Fibroblast of pulmonary artery (primary cell): Measurements from ENCODE around the gene RGL1.

Experiments used
- DNase-seq: peaks from one replicate; pipeline ENCODE4 v3.0.0-alpha.2; 2010; ENCODE audit warnings: low read depth
- H3K4me3 ChIP-seq: replicated peaks from 2 replicates; pipeline ENCODE4 v1.5.1; 2011; ENCODE audit warnings: low read depth, mild to moderate bottlenecking, control low read depth, low read length, moderate library complexity
- TF ChIP-seq, protein P1 (sequence below): IDR thresholded peaks from 2 replicates; pipeline ENCODE4 v1.5.1; 2011; ENCODE audit warnings: mild to moderate bottlenecking, control low read depth, low read length, inconsistent platforms; ENCODE audit errors: missing control alignments

RGL1 gene

DNA sequence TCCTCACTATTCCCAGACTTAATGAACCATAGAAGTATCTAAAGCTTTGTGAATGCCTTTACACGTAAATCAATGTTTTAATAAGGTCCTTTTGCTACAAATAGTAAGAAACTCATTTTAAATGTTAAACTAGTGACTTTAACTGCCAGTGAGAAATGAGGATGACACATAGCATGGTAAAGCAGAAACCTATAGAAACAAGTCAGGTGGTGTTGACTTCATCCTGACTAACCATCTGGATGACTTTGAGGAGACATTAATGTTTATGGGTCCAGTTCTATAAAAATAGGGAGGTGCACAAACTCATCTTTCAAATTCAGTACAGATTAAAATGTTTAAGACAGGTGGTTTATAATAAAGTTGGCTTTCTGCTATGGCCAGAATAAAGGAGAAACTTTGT is 147.2 kb downstream of the RGL1 start:
- TF ChIP-seq, protein P1, sequence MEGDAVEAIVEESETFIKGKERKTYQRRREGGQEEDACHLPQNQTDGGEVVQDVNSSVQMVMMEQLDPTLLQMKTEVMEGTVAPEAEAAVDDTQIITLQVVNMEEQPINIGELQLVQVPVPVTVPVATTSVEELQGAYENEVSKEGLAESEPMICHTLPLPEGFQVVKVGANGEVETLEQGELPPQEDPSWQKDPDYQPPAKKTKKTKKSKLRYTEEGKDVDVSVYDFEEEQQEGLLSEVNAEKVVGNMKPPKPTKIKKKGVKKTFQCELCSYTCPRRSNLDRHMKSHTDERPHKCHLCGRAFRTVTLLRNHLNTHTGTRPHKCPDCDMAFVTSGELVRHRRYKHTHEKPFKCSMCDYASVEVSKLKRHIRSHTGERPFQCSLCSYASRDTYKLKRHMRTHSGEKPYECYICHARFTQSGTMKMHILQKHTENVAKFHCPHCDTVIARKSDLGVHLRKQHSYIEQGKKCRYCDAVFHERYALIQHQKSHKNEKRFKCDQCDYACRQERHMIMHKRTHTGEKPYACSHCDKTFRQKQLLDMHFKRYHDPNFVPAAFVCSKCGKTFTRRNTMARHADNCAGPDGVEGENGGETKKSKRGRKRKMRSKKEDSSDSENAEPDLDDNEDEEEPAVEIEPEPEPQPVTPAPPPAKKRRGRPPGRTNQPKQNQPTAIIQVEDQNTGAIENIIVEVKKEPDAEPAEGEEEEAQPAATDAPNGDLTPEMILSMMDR = no peak
- no peak overlapping the region for H3K4me3 ChIP-seq
- no peak for DNase-seq

DNA sequence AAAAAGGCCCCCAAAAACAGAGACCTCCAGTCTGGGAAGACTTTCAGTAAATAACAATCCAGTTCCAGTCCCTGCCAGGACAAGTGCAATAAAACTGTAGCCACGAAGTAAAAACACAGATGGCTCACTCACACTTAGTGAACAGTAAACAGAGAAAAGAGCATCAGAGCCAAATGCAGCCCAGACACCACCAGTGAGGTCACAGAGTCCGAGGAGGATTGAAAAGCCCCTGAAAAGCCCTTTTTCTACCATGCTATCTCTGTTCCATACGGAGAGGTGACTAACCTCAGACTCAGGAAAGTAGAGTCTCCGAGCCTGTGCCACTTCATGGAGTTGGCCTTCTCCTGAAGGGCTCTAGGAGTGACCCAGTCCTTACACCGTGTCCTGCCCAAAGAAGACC is 148.1 kb downstream of the RGL1 start:
- TF ChIP-seq, protein P1 = no peak
- DNase-seq = no peak
- H3K4me3 ChIP-seq = no peak overlapping the region

GRCh38 chr1:183954496-183954895 is 149.6 kb downstream of the RGL1 start:
- TF ChIP-seq, protein P1 = no peak
- no peak for DNase-seq
- H3K4me3 ChIP-seq = no peak overlapping the region

DNA sequence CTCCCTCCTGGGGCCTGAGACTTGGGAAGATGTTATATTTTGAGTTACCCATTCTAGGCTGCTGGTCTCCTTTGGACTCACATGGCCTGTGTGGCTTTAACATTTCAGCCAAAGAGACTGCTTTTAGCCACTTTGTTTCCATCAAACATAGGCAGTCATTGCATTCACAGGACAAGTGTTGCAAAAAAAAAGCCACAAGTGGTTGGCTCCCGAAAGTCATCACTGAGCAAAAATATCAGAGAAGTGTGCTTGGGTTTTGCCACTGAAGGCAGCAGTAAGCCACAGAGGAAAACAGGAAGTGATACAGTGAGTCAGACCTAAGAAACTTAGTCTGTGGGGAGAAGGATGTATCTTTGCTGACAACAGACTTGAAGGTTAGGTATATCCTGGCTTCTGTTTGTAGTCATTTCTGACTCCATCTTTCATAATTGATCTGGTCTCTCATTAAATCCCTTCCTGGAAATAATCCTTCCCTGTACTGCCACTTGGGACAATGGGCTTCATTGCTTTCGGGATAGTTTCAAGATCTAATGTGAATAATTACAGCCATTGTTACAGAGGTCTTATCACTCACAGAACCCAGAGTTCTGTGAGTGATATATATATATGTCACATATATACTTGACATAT is 151.8 kb downstream of the RGL1 start:
- no peak overlapping the region for H3K4me3 ChIP-seq
- peak; percentile 84 for DNase-seq
- TF ChIP-seq, protein P1 = peak; percentile 51

- TF ChIP-seq, protein P1 = no peak
- H3K4me3 ChIP-seq = no peak overlapping the region
- no peak for DNase-seq
Observed at GRCh38 chr1:183957216-183957830, 152.4 kb downstream of the RGL1 start.

DNA sequence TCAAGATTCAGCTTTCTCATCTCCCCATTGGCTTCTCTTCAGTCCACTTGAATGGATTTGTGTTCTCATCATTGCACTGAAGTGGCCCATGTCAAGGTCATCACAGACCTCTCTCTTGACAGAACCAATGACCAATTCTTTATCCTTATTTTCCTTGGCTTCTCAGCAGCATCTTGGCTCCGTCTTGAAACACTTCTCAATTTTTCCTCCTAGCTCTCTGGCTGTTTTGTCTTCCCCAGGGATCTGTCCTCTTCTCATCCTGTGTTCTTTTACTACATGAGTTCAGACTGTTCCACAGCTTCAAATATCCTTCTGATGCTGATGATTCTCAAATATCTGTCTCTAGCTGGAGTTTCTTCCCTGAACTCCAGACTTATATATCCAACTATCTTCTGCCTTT is 154.0 kb downstream of the RGL1 start:
- H3K4me3 ChIP-seq = no peak overlapping the region
- TF ChIP-seq, protein P1 = no peak
- DNase-seq = no peak

GRCh38 chr1:183961132-183961531 is 156.2 kb downstream of the RGL1 start:
- no peak for DNase-seq
- no peak overlapping the region for H3K4me3 ChIP-seq
- TF ChIP-seq, protein P1 = no peak
